ENCODE measurements around the gene ABCG1.
A peak's percentile ranks its signal among the peaks of the same experiment; 100 is the strongest.
"Not testable (repeated sequence)": the region's sequence is repeated elsewhere in the genome, so short reads cannot be mapped to it uniquely, and the experiment has no call there.

ABCG1 gene

DNA sequence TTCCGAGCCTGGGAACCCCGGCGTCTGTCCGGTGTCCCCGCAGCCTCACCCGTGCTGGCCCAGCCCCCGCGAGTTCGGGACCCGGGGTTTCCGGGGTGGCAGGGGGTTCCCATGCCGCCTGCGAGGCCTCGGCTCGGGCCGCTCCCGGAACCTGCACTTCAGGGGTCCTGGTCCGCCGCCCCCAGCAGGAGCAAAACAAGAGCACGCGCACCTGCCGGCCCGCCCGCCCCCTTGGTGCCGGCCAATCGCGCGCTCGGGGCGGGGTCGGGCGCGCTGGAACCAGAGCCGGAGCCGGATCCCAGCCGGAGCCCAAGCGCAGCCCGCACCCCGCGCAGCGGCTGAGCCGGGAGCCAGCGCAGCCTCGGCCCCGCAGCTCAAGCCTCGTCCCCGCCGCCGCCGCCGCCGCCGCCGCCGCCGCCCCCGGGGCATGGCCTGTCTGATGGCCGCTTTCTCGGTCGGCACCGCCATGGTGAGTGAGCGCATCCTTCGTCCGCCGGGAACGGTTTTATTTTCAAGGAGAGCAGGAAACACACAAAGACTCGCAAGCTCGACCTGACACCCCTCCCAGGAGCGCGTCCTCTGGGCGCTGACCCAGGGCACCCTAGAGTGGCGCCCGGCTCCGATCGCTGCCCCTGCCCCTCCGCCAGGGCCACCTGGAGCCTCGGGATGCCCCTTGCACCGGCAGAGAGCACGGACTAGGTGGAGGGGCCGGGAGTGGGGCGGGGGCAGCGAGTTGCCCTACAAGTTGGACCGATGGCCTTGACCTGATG is at the start of gene ABCG1:
Gene ABCG1 (plus strand): TSS at position 305 of the 770 bp plus-strand sequence. CDS start 123 bp downstream, at position 428.
- DNase-seq, result no peak

DNA sequence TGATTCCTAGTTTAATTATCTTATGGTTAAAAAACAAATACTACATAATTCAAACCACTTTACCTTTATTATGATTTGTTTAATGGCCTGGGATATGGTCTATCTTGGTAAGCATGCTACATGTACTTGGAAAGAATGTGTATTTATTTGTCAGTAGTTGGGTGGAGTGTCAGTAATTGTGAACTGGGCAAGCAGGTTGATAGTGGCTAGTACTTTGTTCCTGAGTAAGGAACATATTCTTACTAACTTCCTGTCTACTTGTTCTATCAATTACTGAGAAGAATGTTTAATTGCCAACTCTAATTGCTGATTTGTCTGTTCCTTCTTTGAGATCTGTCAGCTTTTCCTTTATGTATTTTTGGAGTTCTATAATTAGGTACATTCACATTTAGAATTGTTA is 49.2 kb upstream of the ABCG1 start:
- DNase-seq, result no peak

DNA sequence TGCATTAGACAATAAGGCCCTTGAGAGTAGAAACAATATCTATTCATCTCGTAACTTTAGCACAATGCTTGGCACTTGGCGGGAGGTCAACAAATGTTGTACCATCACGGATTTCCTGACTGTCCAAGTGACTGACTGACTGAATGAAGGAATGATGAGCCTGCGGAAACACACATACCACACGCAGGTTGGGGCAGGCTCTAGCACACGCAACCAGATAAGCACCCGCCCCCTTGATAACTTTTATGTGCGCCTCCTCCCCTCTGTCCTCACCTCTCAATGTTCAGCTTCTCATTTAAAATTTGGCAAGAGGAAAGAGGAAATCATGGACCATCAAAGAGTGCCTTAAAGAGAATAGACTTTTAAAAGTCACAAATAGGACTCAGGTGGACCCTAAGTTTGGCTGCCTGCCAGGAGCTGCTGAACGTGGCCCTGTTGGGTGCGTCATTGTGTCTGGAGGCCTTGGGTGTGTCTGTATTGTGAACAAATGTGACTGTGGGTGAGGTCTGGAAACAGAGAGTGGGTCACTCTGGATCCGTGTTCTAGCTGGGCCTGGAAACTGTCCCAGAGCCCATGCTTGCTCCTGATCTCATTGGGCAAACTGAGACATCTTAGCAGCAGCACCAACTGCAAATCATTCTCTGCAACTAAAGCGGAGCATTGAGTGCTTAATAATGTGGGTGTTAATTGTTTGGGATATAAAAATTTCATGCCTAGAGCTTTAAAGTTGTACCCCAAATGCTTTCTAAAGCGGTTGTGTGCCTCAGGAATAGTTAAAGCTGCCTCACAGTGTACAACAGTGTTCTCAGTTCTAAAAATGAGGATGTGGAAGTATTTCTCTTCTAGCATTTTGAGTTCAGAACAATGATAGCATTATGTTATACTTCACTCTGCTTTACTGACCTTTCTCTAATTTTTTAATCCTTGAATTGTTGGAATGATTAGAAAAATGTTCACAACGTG is 47.6 kb upstream of the ABCG1 start:
- DNase-seq, result no peak

DNA sequence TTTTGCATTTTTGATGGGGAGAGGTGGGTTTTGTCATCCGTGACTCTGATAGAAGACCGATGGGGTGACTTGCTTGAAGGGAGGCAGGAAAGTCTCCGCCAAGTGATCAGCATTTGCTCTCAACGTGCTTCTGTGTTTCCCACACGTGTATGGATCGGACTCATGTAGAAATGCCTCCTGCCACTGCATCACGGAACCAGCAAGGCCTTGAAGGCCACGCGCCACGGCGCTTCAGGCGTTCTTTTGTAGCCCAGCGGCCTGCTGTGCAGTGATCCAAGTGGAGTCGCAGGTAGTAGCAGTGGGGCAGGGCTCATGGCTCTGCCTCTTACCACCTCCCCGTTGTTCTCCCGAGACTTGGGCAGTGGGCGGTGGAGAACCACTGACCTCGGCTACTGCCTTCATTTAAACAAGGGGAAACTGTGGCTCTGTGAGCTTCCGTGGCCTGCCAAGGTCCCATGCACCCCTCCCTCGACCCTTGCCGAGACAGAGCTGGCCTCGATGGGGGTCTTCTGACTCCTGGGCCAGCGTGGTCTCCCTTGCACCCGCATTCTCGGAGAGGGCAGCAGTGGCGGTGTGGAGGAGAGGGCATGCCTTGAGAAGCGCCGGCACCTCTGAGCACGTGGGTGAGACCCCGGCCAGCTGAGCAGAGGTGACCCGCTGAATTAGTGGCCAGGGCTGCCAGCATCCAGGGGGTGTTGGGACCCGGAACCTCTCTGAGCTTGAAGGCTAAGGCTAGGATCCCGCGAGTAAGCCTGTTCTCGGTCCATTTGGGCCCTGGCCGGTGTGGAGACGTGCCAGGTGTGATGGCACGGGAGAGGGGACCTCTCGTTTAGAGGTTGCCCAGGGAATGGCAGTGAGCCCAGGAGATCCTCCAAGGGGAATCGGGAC is 46.1 kb upstream of the ABCG1 start:
- DNase-seq, result no peak

DNA sequence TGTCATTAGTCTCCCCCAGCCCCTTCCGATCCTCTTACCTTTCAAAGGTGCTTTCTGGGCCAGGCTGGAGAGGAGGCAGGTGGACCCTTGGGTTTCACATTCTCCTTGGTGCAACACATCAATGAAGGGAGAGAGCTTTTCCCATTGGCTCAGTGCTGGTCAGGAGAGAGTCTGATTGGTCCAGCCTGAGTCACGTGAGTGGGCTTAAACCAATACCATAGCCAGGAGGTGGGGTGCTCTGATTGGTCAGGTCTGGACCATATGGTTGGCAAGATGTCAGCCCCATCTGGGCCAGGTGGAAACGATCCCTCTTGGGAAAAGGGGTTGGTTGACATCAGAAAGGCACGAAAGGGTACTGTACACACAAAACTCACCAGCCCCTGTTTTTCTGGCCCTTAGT is 44.8 kb upstream of the ABCG1 start:
- DNase-seq, result no peak

DNA sequence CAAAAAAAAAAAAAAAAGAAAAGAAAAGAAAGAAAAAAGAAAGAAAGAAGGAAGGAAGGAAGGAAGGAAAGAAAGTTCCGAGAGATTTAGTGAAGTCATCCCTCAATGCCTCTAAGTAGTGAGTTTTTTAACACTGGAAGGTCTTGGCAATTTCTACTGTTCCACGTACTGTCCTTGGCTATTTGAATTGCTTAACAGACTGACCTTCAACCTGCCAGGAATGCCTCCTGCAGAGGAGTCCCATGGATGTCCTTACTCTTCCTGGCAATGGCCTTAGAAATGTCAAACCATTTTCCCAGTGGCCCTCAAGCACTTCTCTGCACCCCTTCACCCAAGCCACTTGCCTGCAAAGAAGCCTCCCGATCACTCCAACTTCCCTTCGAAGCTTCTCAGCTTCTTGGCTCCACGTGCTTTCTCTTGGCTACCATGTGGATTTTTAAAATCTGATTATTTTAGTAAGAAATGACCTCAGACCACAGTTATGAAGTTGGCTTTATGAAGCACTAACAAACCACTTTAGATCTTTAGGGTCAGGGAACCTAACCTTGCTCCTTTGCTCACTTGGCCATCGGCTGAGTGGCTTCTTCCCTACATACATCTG is 43.7 kb upstream of the ABCG1 start:
- DNase-seq, result no peak

DNA sequence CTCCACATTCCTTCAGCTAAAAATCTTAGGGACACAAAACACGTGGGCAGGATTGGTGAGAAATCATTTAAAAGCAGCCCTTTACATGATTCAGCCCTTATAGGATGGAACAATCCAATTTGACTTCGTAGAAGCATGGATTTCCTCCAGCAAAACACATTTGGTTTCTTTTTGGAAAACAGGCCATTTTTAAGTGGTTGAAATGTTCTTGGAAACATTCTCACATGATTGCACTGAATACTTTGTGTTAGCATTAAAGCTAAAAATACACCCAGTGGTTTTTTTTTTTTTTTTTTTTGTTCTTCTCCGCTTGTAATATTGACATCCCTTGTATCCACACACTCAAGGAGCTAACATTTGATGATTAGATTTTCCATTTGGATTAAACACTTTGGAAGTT is 42.1 kb upstream of the ABCG1 start:
- no peak for DNase-seq

DNA sequence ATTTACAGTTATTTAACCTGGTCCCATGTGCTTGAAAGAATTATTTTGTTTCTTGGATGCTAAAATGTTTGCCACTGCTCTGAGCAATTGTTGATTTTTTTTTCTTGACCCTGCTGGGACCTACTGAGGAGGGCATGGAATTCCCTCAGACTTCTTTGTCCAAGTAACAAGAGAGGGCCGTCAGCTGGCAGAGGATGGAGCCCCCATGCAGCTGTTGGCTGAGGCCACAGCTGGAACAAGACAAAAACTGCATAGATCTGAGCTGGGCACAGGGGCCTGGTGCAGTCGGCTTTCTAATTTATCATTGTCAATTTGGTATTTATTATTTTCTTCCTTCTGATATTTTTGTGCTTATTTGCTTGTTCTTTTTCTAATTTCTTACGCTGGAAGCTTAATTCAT is 39.6 kb upstream of the ABCG1 start:
- no peak for DNase-seq

DNA sequence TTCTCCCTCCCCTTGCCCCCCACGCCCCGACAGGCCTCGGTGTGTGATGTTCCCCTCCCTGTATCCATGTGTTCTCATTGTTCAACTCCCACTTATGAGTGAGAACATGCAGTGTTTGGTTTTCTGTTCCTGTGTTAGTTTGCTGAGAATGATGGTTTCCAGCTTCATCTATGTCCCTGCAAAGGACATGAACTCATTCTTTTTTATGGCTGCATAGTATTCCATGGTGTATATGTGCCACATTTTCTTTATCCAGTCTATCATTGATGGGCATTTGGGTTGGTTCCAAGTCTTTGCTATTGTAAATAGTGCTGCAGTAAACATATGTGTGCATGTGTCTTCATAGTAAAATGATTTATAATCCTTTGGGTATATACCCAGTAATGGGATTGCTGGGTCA is 38.9 kb upstream of the ABCG1 start:
- not testable (repeated sequence) for DNase-seq

DNA sequence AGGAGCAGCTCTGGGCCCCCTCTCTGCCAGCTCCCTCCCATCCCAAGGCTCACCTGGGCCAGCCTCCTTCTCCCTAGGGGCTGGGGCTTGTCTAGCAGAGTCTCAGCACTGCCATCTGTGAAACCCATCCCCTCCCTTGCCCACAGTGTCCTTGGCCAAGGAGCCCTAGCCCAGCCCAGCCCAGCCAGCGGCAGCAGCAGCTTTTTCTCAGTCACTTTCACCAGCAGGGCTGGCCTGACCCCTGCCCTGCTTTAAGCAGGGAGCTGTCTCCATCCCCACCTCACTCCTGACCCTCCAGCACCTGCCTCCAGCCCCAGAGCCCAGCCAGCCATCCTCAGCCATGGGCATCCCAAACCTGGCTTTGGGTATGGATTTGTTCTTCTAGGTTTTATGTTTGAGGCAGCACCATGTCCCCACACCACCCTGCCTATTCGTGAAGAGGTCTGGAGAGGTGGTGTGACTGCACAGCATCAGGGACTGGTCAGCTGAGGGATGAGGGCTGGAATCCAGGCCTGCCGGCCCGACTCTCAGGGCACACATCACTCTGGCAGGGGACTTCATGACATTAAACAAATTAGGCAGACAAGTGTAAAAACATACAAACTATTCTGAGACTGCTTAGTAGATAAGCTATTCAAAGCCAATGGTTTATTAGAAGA is 36.1 kb upstream of the ABCG1 start:
- no peak for DNase-seq

DNA sequence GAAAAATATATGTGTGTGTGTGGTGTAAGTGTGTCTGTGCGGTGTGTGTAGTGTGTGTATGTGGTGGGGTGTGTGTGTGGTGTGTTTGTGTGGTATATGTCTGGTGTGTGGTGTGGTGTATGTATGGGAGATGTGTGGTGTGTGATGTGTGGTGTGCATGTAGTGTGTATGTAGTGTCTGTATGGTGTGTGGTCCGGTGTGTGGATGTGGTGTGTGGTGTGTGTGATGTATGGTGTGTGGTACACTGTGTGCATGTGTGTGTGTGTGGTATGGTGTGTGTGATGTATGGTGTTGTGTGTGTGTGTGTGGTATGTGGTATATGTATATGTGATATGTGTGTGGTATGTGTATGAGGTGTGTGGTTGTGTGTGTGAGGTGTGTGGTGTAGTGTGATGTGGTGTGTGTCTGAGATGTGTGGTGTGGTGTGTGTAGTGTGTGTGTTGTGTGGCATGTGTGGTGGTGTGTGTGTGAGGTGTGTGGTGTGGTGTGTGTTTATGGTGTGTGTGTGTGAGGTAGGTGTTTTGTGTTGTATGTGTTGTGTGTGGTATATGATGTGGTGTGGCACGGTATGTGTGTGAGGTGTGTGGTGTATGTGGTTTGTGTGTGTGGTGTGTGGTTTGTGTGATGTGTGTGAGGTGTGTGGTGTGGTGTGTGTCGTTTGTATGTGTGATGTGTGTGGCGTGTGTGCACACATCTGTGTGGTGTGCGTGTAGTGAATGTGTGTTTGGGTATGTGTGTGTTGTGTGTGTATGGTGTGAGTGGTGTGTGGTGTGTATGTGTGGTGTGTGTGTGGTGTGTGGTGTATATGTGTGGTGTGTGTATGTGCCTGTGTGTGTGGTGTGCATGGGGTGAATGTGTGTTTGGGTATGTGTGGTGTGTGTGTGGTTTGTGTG is 35.3 kb upstream of the ABCG1 start:
- no peak for DNase-seq

DNA sequence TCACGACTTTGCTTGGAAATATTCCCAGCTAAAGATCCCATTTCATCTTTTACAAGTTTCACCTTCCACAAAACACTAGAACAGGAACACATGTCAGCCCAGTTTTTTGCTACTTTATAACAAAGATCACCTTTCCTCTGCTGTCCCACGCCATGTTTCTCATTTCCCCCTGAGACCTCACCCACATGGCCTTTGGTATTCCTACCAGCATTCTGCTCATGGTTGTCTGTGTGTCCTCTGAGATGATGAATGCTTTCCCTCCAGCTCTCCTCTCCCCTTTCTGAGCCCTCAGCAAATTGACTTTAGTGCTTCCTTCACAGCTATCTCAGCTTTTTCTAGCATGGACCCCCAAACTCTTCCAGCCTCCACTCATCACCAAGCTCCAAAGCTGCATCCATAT is 32.3 kb upstream of the ABCG1 start:
- no peak for DNase-seq

DNA sequence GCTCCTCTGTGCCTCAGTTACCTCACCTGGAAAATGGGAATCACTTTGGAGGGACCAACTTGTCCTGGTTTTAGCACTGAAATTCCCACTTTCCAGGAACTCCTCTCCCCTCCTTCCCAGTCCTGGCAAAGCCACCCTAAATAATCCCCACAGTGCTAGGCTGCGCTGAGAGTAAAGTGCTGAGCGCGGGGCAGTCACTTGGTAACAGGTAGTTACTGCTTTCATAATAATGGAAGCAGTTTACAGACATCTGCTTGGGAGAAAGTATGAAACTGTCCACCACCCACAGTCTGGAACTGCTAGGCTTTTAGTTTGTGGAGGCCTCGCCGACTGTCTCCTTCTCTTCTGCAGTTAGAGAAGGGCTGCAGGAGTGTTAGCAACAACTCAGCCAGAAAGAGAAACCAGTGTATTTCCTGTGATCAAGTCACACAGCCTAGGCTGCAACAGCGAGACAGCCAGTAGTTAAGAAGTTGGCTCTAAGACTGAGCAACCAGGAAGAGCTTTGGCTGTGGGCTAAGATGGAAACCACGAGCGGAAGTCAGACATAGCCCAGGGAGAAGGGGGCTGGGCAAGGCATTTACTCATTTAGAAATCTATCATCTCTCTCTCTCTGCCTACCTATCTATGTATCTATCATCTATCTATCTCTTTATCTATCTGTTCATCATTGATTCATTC is 30.8 kb upstream of the ABCG1 start:
- peak; percentile 48 for DNase-seq

DNA sequence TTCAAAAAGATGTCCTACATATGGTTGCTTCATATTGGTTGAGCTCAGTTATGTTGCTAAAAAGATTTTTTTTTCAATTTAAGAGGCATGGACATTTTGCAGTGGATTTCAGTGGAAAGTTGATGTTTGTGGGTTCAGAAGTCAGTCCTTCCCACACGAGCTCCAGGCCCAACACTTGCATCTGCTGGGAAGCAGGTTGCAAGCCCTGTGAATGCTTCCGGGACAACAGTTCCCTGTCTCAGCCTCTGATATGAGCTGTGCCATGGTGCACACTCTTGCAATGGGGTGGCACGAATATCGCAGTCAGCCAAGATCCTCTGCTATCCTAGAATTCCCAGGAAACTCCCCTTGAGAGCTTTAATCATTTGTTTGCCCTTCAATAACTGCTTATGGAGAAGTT is 30.3 kb upstream of the ABCG1 start:
- no peak for DNase-seq

DNA sequence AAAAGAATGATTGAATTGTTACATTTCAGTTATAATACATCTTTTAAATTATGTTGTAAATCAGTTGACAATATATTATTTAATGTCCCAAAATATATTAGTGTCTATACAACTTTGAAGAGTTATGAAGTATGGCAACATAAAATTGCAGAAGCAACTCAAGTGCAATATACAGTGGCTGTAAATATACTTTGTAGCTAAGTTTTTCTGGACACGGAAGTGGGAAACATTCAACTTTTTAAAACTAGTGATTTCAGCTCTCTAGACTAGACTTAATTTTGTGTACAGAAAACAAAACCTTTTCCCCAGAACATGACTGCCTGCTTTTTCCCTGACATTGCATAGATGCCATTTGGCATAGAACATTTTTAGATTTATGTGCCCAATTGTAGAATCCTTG is 29.5 kb upstream of the ABCG1 start:
- DNase-seq, result no peak

DNA sequence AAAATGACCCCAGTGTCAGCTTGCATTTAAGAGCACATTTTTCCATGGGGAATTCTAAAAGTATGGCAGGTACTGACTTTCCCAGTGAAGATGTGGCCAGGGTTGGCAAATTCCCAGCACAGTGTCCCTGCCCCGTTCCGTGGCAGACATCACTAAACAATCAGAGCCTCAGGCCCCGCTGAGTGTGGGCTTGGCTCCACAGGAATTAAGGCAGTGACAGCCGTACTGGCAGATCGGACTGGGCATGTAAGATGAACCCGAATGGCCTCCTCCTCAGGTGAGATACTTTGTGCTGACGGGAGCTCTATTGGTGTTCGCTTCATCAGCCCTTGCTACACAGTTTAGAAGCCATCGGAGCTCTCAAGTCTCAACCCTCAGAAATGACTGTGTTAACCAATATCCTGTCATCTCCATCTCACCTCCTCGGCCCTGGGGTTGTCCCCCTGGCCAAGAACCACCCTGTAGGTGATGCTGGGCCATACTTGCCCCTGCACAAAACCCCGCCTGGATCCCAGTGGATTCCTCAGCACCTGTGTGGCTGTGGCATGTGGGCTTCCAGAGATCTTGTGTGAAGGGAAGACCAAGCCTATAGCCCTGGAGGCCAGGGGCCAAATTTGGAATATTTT is 29.0 kb upstream of the ABCG1 start:
- no peak for DNase-seq

DNA sequence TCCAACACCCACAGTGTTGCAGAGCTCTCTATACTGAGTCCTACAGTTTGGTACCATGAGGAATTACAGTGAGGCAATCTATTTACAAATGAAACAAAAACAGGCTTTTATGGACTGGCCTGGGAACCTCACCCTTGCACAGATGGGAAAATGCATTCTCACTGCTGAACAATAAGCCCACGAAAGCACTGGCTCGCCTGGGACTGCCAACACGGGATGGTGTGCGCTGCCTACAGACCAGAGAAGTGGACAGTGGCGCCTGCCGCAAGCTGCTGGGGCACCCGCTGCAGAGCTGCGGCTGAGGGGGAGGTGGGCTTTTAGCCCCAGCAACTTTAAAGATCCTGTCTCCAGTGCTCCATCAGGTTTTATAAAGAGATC is 28.5 kb upstream of the ABCG1 start:
- no peak for DNase-seq

DNA sequence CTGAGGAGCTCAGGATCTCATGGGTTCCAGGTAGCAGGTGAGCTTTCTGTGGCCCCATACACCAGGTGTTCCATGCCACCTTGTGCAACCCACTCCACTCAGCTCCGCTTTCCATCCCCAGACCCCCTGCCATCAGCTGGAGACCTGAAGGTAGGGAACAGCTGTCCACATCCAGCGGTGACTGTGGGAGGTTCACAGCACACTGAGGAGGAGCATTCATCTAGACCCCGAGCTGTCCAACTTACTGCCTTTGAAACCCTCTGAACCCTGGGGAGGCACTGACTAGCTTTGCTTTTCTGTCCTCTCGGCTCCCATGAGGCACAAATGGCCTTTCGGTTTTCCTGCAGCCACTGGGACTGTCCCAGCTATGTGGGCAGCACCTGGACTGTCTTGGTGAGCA is 27.9 kb upstream of the ABCG1 start:
- DNase-seq, result no peak

DNA sequence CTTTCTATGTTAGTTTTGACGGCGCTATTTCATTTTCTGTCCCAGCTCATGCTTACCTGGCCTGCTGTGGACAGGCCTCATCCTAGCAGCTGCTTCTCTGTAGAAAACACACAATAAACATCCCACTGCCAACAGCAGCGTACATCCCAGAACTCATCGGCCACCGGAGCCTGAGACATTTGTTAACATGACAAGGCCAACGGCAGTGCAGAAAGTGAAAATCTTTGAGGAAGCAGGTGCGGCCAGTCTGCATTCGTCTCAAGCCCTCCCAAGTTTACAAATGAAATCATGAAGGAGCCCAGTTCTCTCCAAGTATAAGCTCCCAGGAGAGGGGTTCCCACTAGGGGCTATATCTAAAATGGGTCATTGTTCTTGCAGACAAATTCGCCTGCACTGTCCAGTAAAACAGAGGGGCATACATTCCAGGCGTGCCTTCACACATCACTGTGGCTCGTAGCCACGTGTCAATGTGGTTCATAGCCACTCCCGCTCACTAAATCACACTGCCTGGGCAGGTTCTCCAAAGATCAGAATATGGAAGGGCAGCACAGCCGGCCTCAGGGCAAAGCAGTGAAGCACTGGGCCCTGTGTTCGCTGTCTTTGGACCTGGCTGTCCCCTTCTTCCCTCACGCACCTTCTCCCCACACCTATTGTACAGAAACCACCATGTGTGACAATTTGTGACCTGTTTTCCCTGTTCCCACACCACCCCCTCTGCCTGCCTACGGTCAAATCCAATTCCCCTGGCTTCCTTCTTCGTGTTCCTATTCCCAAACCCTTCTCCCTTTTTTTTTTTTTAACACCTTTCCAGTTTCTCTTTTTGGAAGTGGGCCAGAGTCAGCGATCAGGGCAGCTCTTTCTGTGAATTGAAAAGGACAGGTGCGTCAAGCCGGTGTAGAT is 27.0 kb upstream of the ABCG1 start:
- DNase-seq, result no peak
